Neutrophil (primary cell): ENCODE measurements around the gene NXPE3.
A peak's percentile ranks its signal among the peaks of the same experiment; 100 is the strongest.

Source experiments
- H3K27ac ChIP-seq: fragments of 200-600 bp; sonication (generic); 2 replicates; pipeline ENCODE4 v1.5.1; 2016; ENCODE audit warnings: mild to moderate bottlenecking, moderate library complexity
- H3K27me3 ChIP-seq: fragments of 200-600 bp; sonication (generic); 2 replicates; pipeline ENCODE4 v1.6.0; 2016; ENCODE audit warnings: mild to moderate bottlenecking
- H3K36me3 ChIP-seq: fragments of 200-600 bp; sonication (generic); 2 replicates; pipeline ENCODE4 v1.5.1; 2017
- H3K4me1 ChIP-seq, 2 experiments: fragments of 200-600 bp in 1 of 2; sonication (generic) in 1 of 2; 1 replicate in 1 of 2; 2 replicates in 1 of 2; pipeline versions ENCODE4 v1.5.1 to v1.6.1; 2013 to 2016; ENCODE audit warnings: low read depth in 1 of 2, low read length in 1 of 2, mild to moderate bottlenecking in 1 of 2, moderate library complexity in 1 of 2; ENCODE audit not compliant: control insufficient read depth in 1 of 2, insufficient read depth in 1 of 2
- H3K4me3 ChIP-seq, 2 experiments: fragments of 200-600 bp in 1 of 2; sonication (generic) in 1 of 2; 1 replicate in 1 of 2; 2 replicates in 1 of 2; pipeline ENCODE4 v1.5.1; 2013 to 2016; ENCODE audit warnings: low read depth in 1 of 2, low read length in 1 of 2, mild to moderate bottlenecking in 1 of 2, moderate library complexity in 1 of 2
- H3K9me3 ChIP-seq: fragments of 200-600 bp; sonication (generic); 2 replicates; pipeline ENCODE4 v1.5.1; 2016
- CTCF ChIP-seq: fragments of 200-600 bp; sonication (generic); IDR thresholded peaks from 2 replicates; pipeline ENCODE4 v1.5.1; 2016; ENCODE audit warnings: antibody characterized with exemption

Gene NXPE3

DNA sequence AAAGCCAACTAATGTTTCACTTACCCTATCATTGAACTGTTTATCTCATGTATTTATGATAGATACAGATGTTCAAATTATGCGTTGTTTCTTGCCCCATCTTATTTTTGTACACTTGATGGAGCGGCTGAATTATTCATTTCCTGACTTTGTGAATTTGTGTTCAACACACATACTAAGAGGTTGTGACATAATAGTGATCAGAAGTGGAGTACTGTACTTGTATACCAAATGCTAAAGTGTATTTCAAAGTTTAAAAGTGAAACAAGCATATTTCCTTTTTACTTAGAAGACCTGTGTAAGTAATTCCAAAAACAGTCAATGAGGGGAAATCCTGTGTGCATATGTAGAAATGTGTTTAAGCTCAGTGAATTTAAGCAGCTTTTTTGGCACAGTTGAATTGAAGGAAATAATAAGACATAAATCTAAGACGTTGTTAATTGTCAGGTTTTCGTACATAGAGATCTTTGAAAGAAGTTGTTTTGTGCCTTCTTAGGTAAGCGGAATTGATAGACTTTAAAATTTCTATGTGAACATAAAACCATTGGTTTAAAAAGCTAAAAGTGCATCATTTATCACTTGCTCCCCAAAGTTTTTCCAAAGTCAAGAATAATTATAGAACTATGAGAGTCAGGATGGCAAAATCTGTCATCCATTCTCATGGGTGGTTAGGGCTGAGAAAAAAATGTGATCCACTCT lies 72.2 kb downstream of the NXPE3 start:
- peaks cover 56 to 58% of the 10 kb centered on the region in 2 experiments for H3K4me1 ChIP-seq
- peak overlapping the region; percentile 90 to 97 for H3K4me3 ChIP-seq
- no peaks in the 10 kb centered on the region for H3K27me3 ChIP-seq
- H3K9me3 ChIP-seq = no peaks in the 10 kb centered on the region
- no peak for TF ChIP-seq CTCF
- peaks cover 45% of the 10 kb centered on the region for H3K36me3 ChIP-seq
- H3K27ac ChIP-seq = peak overlapping the region; percentile 96

DNA sequence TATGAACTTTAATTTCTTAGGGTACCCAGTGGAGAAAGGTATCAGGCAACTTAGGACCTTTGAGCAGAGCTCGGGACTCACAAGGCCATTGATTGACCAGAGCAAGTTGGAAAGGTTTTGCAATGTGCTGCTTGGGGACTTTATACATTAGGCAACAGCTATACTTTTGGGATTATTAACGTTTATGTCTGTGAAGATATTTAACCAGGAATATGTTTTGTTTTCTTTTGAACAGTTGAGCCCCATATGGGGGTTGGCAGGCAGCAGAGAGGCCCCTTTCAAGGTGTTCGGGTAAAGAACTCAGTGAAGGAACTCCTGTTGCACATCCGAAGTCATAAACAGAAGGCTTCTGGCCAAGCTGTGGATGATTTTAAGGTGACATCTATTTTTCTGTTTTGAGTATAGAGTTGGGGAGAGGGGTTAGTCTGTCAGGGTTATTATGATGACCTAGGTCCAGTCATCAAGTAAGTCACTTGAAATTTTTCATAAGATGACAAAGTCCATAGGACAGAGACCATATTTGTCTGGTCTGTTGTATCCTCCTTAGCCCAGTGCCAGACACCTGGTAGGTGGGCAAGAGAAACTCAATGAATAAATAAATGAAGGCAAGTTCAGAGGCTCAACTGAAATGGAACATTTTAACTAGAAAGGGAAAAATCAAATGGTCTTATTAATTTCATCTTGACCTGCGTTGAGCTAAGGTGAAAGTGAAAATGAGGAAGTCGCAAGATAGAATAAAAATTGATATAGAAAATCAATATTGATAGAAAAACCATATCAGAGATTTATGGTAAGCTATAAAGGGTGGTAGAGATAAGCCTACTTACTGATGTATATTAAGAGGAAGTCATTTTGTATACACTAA lies 73.1 kb downstream of the NXPE3 start:
- H3K36me3 ChIP-seq = peaks cover 54% of the 10 kb centered on the region
- H3K27ac ChIP-seq = peak overlapping the region; percentile 96
- H3K27me3 ChIP-seq = no peaks in the 10 kb centered on the region
- H3K9me3 ChIP-seq = no peaks in the 10 kb centered on the region
- H3K4me1 ChIP-seq = peaks cover 48 to 50% of the 10 kb centered on the region in 2 experiments
- TF ChIP-seq CTCF = no peak
- H3K4me3 ChIP-seq = peak overlapping the region; percentile 90 to 97

GRCh38 chr3:101852983-101853840 lies 74.2 kb downstream of the NXPE3 start:
- no peak for TF ChIP-seq CTCF
- peaks cover 42 to 45% of the 10 kb centered on the region in 2 experiments for H3K4me1 ChIP-seq
- H3K9me3 ChIP-seq = no peaks in the 10 kb centered on the region
- peaks cover 65% of the 10 kb centered on the region for H3K36me3 ChIP-seq
- peak overlapping the region; percentile 24 for H3K27ac ChIP-seq
- H3K4me3 ChIP-seq = peak overlapping the region; percentile 6 to 90
- H3K27me3 ChIP-seq = no peaks in the 10 kb centered on the region

DNA sequence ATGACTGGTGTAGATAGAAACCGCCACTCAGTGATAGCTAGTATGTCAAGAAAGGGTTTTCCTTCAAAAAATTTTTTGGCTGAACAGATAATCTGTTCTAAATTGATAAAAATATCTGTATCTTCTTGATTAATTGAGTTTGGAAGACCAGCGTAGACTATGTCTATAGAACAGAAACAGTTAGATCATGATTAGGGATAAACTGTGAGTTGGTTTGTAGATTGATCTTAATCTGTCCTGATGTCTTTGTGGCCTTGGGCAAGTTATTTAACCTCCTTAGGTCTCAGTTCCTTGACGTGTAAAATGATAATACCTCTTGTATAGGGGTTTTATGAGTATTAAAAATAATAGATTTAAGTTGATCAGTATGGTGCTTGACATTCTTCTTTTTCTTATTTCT lies 75.0 kb downstream of the NXPE3 start:
- Histone ChIP-seq H3K4me1 (peaks cover 34 to 38% of the 10 kb centered on the region in 2 experiments), H3K9me3 (no peaks in the 10 kb centered on the region), H3K27ac (peak overlapping the region; percentile 24), H3K4me3 (no peak overlapping the region), H3K36me3 (peaks cover 73% of the 10 kb centered on the region), H3K27me3 (no peaks in the 10 kb centered on the region)
- TF ChIP-seq CTCF = no peak

DNA sequence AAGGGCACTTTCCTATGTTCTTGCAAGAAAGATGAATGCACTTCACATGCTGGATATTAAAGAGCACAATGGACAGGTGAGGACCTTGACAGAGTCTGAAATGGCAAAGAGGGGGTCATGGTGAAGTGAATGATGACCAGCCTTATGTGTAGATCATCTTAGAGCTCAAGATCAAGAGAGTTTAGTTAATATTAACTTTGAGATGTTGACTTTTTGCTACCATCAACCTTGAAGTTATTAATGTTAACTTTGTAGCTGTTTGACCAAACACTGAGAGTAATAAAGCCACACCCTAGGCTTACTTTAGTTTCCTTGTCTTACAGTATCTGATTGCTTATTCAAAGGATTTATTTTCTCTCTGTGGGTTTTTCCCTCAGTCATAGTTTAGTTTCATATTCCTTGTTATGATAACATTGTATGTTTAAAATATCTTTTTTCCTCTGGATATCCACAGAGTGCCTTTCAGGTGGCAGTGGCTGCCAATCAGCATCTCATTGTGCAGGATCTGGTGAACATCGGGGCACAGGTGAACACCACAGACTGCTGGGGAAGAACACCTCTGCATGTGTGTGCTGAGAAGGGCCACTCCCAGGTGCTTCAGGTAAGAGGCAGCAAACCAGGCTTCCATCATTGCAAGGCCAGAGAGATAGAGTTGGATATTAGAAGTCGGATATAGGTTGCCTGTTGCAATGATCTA lies 75.7 kb downstream of the NXPE3 start:
- Histone ChIP-seq H3K9me3 (peaks cover 3% of the 10 kb centered on the region), H3K36me3 (peaks cover 80% of the 10 kb centered on the region), H3K27me3 (no peaks in the 10 kb centered on the region), H3K27ac (peak overlapping the region; percentile 8), H3K4me3 (no peak overlapping the region), H3K4me1 (peaks cover 34 to 38% of the 10 kb centered on the region in 2 experiments)
- no peak for TF ChIP-seq CTCF
